HK-2 (cell line): ENCODE data around the gene ZBTB7C.
A peak's percentile ranks its signal among the peaks of the same experiment; 100 is the strongest.

Source experiments
- DNase-seq: peaks from one replicate; pipeline ENCODE4 v3.0.0-alpha.2; 2018; ENCODE audit not compliant: unreplicated experiment

The ZBTB7C gene

DNA sequence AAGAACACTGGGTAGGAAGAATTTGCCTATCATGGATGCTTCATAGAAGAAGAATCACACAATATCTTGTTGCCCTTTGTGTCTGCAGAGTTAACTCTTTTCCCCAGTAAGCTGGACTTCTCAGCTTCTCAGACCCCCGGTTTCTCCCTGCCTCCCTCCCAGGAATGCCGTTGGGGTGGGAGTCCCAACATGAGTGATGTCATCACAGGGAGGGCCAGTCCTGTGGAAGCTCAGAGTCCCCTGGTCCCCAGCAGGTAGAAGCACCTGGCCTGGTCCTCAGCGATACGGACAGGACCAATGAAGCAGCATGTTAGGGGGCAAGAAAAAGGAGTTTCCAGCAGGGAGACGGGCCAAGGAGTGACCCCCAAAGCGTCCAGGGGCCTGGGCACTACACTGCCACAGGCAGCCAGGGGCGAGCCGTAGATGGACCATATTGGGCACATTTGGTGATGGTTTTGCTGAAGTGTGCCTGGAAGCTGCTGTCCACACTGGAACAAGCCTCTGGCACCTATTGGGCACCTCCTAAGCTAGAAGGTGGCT, 242.8 kb downstream of the ZBTB7C start:
- no peak for DNase-seq

DNA sequence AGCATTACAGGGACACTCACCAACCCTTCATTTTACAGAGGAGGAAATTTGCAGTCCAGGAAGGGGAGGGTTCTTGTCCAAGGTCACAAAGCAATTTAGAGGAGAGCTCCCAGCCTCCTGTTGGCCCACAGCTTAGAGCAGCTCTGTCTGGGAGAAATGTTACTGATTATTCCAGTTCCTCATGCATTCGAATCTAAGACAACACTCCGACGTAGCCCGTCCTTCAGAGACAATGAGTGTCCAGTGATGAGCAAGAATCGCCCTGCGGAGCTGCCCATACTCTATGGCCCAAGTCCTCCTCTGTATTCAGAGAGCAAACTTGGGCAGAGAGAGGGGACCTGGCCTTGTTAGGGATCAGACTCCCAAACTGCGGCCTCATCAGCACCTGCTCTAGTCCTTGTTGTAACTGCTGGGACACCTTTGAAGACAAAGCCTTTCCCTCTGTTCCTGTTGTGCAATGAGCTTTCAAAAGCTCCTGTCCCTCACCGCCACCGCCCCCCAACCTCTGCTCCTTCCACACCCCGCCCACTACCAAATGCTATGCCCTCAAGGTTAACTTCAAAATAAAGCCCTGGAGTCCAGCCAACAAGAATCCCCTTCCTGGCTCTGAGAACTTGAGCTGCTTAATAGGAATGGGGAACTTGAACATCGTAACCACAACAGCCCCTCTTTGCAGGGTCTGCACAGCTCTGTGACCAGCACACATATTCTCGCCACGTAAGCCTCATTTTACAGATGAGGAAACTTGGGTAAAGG, 243.9 kb downstream of the ZBTB7C start:
- no peak for DNase-seq

DNA sequence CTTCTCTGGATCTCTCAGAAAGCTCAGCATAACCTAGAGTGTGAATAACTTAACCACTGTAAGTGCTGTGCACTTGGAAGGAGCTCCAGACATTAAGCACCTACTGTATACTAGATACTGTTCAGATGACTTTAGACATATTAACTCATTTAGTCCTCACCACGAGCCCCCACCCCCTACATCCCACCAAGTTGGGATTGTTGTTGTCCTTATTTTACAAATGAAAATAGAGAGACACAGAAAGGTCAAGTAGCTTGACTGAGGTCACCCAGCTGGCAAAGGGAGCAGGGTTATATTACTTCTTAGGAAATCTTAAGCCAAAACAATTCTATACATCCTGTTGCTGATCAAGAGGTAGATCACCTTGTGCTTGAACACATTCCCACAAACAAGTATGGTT, 244.5 kb downstream of the ZBTB7C start:
- no peak for DNase-seq

DNA sequence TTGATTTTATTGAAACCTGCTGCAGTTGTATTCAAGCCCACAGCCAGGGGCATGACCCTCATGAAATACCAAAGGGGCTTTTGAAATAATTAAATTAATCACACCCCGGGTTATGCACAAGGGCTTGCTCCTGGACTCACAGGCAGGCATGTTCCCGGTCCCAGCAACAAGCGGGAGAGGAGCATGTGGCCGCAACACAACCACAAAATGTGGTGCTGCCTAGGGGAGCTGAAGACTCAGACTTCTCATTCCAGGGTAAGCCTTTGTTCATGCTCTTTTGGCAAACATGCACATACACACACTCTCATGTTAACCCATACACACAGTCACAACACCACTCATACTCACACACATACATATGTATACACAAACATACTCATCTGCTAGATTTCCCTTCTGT, 245.1 kb downstream of the ZBTB7C start:
- no peak for DNase-seq

DNA sequence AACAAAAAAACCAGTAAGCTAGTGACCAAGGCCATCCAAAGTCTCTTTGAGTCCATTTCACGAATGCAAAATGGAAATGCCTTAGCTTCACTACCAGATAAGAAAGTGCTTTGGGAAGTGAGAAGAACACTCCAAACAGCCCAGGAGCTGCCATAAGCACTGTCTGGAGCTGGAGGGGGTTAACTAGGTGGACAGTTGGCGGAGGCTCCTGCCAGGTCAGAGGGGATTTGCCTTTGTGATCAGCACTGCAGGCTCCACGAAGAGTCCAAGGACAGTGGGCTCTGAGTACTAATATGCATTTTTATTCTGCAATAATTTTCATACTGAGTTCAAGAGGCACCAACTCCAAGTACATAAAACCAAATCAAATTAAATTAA, 245.5 kb downstream of the ZBTB7C start:
- no peak for DNase-seq

DNA sequence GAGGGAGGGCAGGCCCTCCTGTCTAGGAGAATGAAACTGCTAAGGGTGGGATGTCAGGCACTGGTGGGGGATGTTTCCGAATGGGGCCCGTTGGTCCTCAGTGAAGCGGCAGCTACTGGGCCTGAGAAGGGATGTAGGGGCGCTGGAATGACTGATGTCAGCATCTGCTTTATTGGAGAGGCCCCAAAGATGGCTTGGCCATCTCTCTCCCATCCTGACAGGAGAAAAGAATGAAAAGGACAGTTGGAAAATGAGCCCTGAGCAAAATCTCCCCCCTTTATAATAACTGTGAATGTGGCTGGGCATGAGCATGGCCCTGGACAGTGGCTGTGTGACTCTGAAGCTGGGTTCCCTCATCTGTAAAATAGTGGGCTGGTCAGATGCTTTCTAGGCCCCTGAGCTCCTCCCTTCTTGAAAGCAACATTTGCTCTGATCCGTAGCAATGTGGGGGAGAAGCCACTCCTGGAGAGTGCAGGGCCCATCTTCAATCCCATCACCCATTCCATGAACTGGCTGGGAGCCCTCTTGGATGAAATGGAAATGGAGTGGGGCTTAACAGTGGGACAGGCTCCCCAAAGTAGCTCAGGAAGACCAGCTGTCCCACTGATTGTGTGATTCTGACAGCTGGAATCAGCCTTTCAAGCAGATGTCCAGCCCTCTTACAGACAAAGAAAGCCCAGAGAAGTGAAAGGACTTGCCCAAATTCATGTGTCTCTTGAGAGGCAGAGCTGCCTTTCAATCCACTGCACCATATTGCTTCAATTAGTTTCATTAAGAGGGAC, 246.0 kb downstream of the ZBTB7C start:
- DNase-seq: no peak

DNA sequence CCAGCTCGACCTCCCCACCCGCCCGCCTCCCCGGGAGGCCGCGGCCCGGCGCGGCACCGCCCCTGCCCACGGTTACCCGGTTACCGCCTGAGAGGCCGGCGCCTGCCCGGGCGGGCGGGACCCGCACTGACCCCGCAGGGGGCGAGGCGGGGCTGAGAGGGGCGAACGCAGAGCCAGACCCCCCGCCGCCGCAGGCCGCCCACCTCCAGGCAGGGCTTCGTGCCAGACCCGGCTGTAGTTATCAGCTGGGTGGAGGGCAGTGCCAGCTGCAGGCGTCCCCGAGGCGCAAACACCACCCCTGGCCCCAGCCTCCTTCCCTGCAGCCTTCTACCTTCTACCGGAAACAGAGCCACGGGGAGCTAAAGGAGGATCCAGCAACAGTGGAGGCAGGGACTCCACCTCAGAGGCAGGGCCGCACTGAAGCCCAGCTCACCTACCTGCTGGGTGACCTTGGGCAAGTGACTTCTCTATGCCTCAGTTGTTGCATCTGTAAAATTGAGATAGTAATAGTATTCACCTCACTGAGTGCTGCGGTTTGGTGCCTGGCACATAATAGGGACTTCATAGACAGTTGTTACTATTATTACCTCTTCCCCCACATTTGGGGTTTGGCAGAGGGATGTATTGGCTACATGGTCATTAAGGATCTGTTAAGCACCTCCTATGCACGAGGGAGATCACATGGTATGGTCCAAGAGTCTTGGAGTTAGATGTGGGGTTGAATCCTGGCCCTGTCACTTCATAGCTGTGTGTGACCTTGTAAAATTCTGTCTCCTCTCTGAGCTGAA, 247.1 kb downstream of the ZBTB7C start:
- DNase-seq: no peak

DNA sequence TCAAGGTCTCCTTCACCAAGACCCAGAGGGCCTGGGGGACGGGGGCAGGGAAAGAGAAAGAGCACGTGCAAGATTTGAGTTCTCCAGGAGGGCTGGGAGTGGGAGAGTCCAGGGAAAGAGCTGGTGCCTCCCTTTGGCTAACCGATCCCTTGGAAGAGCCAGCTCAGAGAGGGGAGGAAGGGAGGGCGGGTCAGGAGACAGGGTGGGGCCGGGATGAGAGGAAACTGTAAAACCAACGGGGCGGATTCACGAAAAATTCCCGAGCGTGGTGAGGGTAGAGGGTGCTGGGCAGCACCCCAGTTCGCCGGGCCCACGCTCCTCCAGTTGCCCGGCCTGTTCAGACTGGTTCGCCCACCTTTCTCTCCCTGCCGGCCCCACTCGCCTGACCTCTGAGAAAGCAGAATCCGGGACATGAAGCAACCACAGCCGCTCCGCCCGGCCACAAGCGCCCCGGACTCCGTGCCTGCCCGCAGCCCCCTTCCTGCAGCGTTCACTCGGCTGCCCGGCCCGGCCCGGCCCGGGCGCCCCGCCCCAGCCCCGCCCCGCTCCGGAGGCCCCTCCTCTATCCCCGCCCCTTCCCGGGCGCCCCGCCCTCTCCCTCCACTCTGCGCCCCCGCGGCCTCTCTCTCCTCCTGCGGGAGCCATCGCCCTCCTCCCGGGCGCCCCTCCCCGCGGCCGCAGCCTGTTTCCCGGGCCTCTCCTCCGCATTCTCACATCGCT, 247.8 kb downstream of the ZBTB7C start:
- DNase-seq: peak; percentile 79

DNA sequence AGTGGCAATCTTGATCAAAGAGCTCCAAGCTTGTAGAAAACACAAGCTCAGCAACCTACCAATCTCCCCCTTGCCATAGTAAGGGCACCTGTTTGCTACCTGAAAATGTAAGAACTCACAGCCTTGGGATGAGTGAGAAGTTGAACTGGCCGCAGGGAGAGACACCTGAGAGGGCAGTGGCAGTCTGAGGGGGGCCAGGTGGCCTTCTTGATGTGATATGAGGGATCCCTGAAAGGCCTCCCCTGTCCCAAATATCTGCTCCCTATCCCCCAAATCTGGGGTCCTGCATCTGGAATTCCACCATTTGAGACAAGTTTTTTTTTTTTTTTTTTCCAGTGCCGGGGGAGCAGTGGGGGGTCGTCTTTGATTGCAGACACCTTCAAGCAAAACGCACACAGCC, 248.6 kb downstream of the ZBTB7C start:
- DNase-seq: no peak

DNA sequence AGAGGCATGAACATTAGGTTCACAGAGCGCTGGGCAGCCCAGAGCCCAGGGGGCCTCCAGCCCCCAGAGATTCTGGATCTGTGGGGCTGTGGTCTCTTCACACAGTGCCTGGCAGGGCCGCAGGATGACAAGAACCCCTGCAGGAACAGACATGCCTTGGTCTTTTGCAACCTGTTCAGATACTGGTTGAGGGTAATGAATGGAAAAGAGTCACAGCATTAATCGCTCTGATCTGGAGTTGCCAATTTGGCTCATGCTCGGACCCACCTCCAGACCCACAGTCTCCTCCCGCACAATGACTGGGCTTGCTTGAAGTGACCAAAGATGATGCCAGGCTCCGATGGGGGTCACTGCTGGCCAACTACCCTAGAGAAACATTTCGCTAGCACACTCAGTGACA, 249.4 kb downstream of the ZBTB7C start:
- no peak for DNase-seq

DNA sequence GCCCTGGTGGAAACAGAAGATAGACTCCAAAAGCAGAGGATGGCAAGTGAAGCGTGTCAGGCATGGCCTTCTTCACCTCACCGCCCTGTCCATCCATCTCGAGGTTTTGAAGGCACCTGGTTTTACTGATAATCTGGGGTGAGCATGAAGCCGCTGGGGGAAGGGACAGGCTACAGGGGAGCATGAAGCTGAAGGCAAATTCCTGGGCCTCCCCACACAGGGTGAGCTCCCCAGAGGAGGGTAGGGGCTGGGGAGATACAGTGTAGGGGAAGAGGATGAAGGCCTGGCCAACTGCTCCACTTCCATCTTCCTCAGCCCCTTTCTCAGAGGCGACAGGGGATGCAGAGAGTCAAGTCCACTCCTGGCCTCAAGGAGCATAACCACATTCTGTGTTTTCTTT, 250.5 kb downstream of the ZBTB7C start:
- DNase-seq: no peak

DNA sequence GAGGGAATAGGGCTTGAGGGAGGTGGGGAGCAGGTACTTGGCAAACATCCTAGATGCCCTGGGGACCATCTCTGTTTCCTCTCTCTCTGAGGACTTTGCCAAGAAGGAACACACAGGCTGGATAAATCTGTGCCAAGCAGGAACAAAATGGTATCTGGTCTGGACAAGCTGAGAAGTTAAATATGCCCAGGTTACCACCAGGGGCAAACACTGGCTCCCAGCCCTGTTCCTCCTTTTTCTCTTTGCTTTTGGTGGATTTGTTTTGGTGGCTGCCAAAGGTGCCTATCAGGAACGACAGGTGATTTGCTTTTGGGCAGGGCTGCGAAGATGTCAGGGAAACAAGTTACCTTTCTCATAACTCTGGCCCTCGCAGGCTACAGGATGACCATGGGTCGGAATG, 251.2 kb downstream of the ZBTB7C start:
- DNase-seq: no peak

DNA sequence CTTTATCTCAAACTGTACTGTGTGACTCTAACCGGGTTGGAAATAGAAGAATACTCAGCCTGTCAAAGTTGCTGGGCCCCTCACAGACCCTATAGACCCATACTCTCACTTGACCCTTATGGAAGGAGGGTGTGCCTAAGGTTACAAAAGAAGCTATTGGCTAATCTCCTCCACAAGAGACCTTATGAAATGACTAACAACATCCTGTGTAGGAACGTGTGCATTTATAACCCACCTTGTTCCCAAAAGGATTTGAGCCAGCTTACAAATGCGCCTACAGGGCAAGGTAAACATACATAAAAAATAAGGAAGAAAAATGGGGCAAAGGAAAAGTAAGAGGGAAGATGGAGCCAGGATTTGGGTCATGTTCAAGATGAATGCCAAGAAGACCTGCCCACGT, 253.3 kb downstream of the ZBTB7C start:
- no peak for DNase-seq

DNA sequence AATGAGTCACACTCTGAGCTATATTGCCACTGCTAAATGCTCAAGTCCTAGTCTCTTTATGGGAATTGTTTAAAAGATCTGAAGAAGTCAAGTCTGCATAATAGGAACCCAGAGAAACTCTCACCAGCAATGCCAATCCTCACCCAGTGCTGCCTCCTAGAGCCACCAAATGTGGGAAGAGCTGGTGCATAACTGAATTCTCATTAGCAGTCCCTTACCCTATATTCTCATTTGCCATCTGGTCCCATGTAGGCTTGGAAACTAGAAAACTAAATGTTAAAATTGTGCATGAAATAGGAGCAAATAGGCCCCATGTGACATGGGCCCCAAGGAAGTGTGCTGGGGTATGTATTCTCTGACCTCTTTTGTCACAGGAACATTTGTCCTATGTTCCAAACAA, 254.4 kb downstream of the ZBTB7C start:
- DNase-seq: no peak

DNA sequence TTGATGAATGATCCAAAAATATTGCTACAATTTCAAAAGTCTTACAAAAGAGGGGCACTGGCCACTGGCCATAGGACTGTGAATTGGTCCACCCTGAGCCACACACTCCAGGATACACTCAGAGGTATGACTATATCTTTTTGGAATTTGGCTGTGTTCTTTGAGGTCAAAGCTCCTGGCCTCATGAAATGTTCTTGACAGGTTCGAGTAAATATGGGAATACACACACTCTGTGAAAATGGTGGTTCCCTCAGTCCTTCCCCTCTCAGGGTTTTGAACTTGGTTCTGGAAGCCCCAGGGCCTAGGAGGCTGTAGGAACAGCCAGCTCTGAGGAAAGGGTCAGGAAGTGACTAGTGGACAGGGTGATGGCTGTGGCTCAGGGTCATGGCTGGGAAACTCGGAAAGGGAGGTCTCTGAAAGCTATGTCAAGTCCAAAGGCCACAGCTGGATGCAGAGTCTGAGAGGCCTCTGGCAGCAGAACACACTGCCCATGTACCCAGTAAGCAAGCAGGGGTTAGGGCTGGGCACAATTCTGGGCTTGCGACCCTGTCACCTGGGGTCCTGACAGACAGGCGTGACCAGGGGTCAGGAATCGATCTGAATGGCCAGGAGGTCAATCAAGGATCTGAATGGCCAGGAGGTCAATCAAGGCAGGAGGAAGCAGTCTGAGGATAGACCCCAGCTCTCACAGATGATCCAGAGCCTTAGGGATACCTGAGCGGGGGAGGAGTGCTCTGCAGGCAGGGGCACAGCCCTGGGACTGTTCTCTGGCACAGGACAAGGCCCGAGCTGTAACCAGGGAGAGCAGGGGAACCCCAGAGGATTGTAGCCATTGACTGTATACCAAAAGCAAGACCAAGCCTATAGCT, 255.3 kb downstream of the ZBTB7C start:
- no peak for DNase-seq

DNA sequence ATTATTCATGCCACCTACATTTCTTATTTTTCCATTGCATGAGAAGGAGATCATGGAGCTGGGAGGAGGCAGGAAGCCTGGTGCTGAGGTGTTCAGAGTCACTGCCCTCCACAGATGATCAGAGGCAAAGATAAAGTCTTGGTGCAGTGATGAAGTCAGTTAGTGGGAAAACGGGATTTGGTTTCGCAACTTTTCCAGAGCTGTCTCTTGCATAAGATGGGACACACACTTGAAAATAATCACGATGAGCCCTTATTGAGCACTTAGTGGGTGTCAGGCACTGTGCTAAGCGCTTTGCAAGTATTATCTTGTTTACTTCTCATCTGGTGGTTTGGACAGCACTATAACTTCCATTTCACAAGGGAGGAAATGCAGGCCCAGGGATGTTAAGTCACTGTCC, 256.6 kb downstream of the ZBTB7C start:
- DNase-seq: no peak

DNA sequence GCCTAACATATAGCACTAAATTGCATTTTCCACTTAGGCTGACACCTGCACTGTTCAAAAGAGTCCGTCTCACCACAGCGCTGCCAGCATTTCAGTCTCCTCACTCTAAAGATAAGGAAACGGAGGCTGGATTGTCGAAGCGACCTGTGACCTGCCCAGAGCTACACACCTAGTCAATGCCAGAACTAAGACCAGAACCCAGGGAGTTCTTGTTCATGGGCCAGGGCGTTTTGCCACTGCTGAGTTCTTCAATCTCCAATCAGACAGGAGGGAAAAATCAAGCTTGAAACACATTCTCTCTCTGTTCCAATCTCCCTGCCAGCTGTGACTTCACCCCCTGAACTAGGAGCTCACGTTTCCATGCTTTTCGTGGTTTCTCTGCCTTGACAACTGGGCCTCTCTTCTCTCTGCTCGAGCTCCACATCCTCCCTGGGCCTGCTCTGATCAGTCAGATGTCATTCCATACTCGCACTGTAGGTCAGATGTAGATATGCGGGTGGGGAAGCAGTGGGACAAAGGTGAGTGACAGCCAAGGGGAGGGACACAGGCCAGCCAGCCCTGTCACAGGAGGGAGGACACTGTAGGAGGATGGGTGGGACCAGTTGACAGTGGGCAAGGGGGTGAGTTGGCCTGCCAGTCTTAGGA, 257.6 kb downstream of the ZBTB7C start:
- no peak for DNase-seq

DNA sequence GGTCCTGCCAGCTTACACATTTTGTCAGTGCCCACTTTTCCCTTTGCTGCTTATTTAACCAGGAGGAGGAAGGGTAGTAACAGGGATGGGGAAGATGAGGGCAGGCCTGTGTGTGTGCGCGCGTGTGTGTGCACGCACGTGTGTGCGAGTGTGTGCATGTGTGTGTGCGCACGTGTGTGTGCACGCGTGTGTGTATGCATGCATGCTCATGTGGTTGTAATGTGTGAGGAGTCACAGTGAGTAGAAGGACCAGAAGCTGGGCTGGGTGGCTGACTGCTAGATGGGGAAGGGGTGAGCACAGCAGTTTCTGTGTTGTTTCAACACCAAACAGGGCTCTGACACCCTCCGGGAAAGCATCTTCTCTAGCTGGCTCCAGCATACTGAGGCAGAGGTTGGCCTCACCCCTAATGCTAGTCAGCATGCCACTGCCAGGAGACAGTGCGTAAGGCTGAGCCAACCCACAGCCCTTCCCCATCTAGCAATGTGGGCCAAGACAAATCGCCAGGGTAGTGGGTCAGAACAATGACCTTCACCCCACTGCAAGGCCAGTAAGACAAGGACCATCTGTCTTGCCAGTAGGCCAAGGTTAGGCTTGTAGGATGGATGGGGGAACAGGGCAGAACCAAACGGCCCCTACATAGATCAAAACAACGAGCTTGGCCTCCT, 260.0 kb downstream of the ZBTB7C start:
- no peak for DNase-seq

DNA sequence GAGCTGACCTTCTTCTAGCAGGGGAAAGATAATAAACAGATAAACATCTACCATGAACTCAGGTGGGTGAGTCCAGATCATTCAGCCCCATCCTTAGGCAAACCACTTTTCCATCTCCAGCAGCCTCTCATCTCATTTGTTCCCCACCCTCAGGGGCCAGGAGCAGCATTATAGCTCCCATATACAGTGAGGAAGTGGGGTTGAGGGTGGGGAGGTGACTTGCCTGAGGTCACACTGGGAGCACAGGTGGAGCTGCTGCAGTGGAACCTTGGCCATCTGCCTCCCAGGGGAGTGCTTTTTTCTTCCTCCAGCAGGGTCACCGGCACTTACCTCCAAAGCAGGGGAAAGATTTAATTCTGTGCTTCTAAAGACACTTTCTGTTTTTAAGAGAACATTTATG, 266.2 kb downstream of the ZBTB7C start:
- DNase-seq: no peak

DNA sequence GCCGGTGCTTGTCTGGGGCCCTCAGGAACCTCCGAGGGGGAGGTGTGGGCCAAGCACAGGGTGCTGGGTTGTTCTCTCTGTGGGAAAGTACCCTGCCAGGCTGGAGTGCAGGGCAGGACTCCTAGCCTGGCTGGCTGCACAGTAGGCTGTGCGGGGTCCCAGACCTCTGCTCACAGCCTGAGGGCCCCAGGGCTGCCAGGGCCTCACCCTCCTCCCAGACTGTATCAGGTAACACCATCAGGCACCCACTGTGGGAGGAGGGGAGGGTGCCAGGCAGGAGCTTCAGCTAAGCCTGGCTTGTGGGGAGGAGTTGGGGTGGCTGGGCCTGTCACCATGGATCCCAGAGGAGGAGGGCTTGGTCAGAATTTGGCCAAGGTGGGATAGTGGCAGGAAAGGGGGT, 266.8 kb downstream of the ZBTB7C start:
- DNase-seq: no peak
